ENCODE results near the gene CBFB.

GRCh38 chr16:67068212-67068753 is 39.3 kb downstream of the CBFB start:
- TF ChIP-seq, protein P1, sequence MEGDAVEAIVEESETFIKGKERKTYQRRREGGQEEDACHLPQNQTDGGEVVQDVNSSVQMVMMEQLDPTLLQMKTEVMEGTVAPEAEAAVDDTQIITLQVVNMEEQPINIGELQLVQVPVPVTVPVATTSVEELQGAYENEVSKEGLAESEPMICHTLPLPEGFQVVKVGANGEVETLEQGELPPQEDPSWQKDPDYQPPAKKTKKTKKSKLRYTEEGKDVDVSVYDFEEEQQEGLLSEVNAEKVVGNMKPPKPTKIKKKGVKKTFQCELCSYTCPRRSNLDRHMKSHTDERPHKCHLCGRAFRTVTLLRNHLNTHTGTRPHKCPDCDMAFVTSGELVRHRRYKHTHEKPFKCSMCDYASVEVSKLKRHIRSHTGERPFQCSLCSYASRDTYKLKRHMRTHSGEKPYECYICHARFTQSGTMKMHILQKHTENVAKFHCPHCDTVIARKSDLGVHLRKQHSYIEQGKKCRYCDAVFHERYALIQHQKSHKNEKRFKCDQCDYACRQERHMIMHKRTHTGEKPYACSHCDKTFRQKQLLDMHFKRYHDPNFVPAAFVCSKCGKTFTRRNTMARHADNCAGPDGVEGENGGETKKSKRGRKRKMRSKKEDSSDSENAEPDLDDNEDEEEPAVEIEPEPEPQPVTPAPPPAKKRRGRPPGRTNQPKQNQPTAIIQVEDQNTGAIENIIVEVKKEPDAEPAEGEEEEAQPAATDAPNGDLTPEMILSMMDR (IDR thresholded peaks at IDR 0.05): no peak
- no peak for TF ChIP-seq POLR2A (IDR thresholded peaks at IDR 0.05)
